Activated naive CD8-positive, alpha-beta T cell treated with anti-CD3 and anti-CD28 coated beads, Interleukin-2, amount 50 U/mL, for 24 hours (primary cell): ENCODE results near the gene MICAL2.
A peak's percentile ranks its signal among the peaks of the same experiment; 100 is the strongest.

Experiments
- ATAC-seq: fragments of 150-1000 bp; cut with Tn5 transposase; one replicate; pipeline ENCODE4 v1.10.0; 2021
- DNase-seq: peaks from one replicate; pipeline ENCODE4 v3.0.0; 2021
- H3K27ac Mint-ChIP-seq: one replicate; pipeline ENCODE4 v1.8.0; 2021; ENCODE audit warnings: mild to moderate bottlenecking, mixed read lengths
- H3K27me3 Mint-ChIP-seq: one replicate; pipeline ENCODE4 v1.8.0; 2021; ENCODE audit warnings: mixed read lengths
- H3K36me3 Mint-ChIP-seq: one replicate; pipeline ENCODE4 v1.8.0; 2021; ENCODE audit warnings: low read depth, mixed read lengths
- H3K4me1 Mint-ChIP-seq: one replicate; pipeline ENCODE4 v1.8.0; 2021; ENCODE audit warnings: mixed read lengths
- H3K4me3 Mint-ChIP-seq: one replicate; pipeline ENCODE4 v1.8.0; 2021; ENCODE audit warnings: mild to moderate bottlenecking, moderate library complexity, mixed read lengths
- H3K9me3 Mint-ChIP-seq: one replicate; pipeline ENCODE4 v1.8.0; 2021; ENCODE audit warnings: mixed read lengths

The MICAL2 gene

DNA sequence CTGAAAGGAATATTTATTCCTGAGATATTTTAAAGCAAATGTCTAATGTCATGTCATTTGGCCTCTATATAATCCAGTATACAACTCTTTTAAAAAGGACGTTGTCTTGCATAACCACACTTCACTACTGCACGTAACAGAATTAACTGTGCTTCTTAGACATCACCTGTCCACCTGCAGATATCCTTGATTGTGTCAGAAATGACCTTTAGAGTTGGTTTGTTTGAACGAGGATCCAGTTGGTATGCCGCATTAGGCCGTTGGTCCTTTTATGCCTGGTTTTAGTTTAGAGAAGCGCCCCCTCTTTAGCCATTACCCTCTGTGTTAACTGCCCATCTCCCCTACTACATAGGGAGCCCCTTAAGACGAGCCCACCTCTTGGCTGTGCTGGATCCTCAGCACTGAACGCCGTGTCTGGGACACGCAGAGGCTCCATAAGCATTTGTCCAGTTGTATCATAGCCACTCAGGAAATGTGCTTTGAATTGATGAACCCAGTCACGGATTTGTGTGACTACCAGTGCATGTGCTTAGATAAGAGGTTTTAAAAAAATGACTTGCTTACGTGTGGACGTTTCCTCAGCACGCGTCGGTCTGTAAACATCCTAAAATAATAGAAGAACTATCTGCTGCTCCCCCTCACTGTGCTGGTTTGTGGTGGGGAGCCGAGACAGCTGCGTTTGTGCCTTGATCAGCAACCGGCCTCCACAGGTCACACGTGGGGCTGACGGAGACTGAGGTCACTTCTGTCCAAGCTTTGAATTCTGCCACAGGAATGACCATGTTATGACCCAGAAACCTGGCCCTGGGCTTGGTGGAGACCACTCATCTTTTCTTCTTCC is 4.0 kb downstream of the MICAL2 start:
- no peak overlapping the region for H3K4me3 Mint-ChIP-seq
- no peak for DNase-seq
- no peak overlapping the region for H3K27ac Mint-ChIP-seq
- H3K27me3 Mint-ChIP-seq = no peaks in the 10 kb centered on the region
- ATAC-seq = no peak
- no peaks in the 10 kb centered on the region for H3K9me3 Mint-ChIP-seq
- H3K4me1 Mint-ChIP-seq = peaks cover 33% of the 10 kb centered on the region
- peaks cover 7% of the 10 kb centered on the region for H3K36me3 Mint-ChIP-seq

DNA sequence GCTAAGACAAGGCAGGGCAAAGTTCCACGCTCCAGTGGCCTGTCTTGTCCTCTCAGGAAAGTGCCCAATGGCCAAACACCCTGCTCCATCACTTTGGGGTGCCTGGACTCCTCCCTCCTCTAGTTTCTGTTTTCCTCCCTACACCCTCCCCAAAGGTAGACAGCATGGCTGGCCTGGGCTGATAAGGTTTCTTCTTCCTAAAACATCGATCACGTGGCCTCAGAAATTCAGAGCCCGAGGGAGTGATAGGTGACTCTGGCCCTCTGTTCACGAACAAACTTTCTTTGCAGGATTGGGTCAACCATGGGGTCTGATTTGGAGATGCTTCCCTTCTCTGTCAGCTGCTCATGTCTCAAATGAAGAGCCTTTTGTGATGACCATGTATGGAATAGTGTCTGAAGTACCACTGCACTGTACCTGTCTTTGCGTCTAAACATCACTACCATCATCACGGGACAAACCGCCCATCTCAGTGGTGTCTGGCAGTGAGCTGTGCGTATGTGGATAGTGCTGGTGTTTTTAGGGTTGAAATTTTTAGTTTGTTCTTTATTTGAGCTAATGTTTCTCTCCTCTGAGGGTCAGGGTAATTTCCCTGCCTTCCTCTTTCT is 6.1 kb downstream of the MICAL2 start:
- Mint-ChIP-seq H3K4me3 (no peak overlapping the region), H3K27ac (no peak overlapping the region), H3K4me1 (peaks cover 24% of the 10 kb centered on the region), H3K36me3 (peaks cover 9% of the 10 kb centered on the region), H3K27me3 (no peaks in the 10 kb centered on the region), H3K9me3 (no peaks in the 10 kb centered on the region)
- DNase-seq = no peak
- ATAC-seq = no peak

DNA sequence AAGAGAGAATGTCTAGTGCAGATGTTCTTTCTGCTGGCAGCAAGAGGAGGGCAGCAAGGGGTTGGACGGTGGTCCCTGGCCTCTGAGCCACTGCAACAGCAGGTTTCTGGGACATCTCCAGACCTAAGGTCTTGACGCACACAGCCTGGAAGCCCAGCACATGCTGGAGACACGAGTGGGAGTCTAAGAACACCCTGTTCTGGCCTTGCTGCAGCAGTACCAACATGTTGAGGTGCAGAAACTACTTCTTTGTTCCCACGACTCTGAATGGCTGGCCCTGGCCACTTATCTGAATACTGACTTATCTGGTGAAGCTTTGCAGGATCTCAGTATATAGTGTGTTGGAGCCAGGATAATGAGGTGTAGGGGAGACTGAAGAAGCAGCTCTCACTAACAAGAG is 6.8 kb downstream of the MICAL2 start:
- ATAC-seq (no peak), DNase-seq (no peak)
- H3K9me3 Mint-ChIP-seq = no peaks in the 10 kb centered on the region
- peaks cover 20% of the 10 kb centered on the region for H3K4me1 Mint-ChIP-seq
- H3K4me3 Mint-ChIP-seq = no peak overlapping the region
- no peak overlapping the region for H3K27ac Mint-ChIP-seq
- peaks cover 9% of the 10 kb centered on the region for H3K36me3 Mint-ChIP-seq
- H3K27me3 Mint-ChIP-seq = no peaks in the 10 kb centered on the region

DNA sequence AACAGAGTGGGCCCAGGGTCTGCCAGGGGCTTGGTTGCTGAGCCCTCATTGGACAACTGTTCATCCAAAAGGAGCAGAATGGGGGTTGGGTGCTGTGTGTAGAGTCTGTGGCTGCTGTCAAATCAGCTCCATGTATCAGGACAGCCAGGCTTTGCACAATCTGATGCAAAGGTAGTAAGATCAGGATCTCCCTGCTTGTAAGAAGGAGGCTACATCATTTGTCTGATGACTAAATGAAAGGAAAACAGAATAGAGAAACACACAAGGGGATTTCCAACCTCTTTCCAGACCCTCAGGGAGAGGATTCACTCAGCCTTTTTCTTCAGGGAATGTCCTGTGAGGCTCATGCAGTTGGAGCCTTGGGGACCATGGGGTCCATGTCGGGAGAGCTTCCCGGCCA is 7.2 kb downstream of the MICAL2 start:
- H3K27me3 Mint-ChIP-seq = no peaks in the 10 kb centered on the region
- ATAC-seq (no peak), DNase-seq (no peak)
- no peaks in the 10 kb centered on the region for H3K9me3 Mint-ChIP-seq
- H3K4me3 Mint-ChIP-seq = no peak overlapping the region
- peaks cover 9% of the 10 kb centered on the region for H3K36me3 Mint-ChIP-seq
- H3K4me1 Mint-ChIP-seq = peaks cover 19% of the 10 kb centered on the region
- H3K27ac Mint-ChIP-seq = no peak overlapping the region

DNA sequence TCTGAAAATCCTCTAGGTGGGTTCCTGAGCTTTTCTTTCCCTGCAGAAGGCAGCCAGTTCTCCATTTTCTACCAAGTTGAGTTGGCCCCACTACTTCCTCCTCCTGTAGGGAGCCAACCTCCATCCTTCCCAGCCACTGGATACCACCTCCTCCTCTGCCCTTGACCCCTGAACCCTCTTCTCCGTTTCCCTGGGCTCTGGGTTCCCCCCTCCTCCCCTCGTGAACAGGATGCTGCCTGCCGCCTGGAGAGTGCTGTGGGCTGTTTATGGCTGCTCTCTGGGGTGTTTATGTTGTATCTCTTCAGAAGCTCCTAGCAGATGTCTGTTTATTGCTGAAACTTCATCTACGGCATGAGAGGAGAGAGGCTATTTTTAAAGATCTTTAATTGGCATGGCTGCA is 8.6 kb downstream of the MICAL2 start:
- Mint-ChIP-seq H3K4me1 (peaks cover 17% of the 10 kb centered on the region), H3K27ac (no peak overlapping the region), H3K4me3 (no peak overlapping the region), H3K27me3 (no peaks in the 10 kb centered on the region), H3K36me3 (peaks cover 9% of the 10 kb centered on the region), H3K9me3 (no peaks in the 10 kb centered on the region)
- DNase-seq (no peak), ATAC-seq (no peak)

DNA sequence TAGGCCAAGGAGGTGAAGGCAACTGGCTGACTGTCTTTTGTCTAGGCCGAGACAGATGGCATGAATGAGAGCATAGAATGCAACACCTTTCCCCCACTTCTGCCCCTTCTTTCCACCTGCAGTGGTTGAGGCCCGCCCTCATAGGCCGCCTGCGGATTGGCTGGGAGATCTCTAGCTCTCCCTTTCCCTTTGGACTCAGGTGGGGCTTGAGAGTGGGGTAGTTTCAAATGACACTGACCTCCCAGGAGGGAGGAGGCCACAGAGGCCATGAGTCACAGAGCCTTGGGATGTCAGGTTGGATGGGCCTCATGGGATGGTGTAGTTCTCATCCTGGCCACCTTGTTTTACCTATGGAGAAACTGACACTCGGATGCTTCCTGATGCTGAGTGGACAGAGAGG is 9.1 kb downstream of the MICAL2 start:
- no peak overlapping the region for H3K27ac Mint-ChIP-seq
- peaks cover 21% of the 10 kb centered on the region for H3K4me1 Mint-ChIP-seq
- no peaks in the 10 kb centered on the region for H3K9me3 Mint-ChIP-seq
- H3K27me3 Mint-ChIP-seq = no peaks in the 10 kb centered on the region
- H3K36me3 Mint-ChIP-seq = peaks cover 9% of the 10 kb centered on the region
- ATAC-seq (no peak), DNase-seq (no peak)
- H3K4me3 Mint-ChIP-seq = no peak overlapping the region

DNA sequence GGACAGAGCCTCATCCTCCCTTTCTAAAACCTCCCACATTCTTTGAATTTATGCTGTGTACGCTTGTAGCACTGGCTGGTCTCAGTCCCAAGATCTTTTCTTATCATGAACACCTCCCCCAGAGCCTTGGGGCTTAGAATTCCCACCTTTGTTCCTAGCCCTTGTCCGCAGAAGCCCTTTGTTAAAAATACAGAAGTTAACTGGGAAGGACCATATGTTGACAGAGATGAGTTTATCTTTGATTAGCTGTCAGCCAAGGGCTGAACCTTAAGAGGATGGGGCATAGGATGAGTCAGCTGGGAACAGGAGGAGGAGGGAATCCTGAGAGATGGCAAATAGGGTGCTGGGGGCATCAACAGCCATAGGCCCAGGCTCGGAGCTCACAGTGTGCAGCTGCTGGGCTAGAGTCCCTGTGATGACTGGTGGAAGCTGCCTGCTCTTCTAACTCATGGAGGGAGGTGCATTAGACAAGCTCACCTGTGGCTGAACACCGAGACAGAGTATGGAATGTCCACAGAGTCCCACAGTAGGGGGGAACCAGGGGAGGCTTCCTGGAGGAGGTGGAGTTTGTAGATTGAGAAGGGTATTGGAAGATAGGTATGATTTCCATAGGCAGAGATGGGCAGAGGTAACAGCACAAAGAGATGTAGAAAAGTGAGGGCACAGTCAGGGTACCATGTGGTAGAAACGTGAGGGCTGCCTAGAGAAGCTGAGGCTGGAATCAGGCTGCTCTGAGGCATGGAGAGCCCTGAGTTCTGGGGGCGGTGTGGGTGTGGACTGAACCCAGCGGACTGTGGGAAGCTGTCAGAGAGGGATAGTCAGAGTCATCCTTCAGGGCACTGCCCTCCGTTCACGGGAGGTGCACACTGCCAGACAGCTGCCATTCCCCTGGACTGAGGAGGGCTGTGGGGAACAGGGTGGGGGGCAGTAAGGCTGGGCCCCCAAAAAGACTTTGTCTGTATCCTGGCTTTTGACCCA is 9.9 kb downstream of the MICAL2 start:
- Mint-ChIP-seq H3K27me3 (no peaks in the 10 kb centered on the region), H3K9me3 (no peaks in the 10 kb centered on the region), H3K4me1 (peaks cover 28% of the 10 kb centered on the region), H3K27ac (no peak overlapping the region), H3K4me3 (no peak overlapping the region), H3K36me3 (peaks cover 5% of the 10 kb centered on the region)
- DNase-seq = no peak
- no peak for ATAC-seq

DNA sequence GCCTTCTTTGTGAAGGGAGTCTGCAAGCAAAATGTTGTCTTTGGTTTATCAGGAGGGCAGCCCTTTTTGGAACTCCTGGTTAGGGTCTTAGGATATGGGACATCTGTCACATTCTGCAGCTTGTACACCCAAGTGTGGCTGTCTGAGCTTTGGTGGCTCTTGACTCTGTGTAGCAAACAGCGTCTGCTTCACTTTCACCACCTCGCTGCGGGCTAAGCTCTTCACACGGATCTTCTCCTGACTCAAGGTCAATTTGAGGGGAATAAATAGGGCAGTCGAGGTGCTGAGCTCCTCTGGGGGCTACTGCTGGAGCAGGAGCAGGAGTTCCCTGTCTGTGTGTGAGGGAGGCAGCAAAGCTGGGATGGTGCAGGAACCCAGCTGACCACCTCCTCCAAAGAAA is 10.6 kb downstream of the MICAL2 start:
- Mint-ChIP-seq H3K9me3 (no peaks in the 10 kb centered on the region), H3K4me3 (no peak overlapping the region)

DNA sequence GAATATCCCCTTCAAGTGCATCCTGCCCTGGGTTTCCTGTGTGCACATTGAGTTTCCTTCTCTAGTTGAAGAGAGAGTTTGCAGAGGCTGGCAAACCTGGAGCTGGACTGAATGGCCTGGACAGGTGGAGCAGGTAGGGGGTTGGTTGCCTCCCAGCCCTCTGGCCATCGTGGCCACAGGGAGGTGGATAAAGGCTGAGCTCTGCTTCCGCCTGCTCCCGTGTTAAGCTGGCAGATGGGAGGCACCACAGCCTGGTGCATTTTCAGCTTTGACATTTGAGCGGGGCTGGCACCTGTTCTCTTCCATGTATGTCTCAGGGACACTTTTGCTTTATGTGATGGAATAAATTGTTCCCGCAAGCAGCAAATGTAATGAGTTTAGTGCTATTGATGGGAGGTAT is 11.1 kb downstream of the MICAL2 start:
- Mint-ChIP-seq H3K27me3 (no peaks in the 10 kb centered on the region), H3K36me3 (peaks cover 3% of the 10 kb centered on the region), H3K9me3 (no peaks in the 10 kb centered on the region), H3K27ac (no peak overlapping the region), H3K4me3 (no peak overlapping the region), H3K4me1 (peaks cover 38% of the 10 kb centered on the region)
- ATAC-seq = no peak
- no peak for DNase-seq

More for the DNA sequence above, 10.6 kb downstream of the MICAL2 start:
- Mint-ChIP-seq H3K27ac (no peak overlapping the region), H3K4me1 (peaks cover 35% of the 10 kb centered on the region), H3K36me3 (peaks cover 5% of the 10 kb centered on the region), H3K27me3 (no peaks in the 10 kb centered on the region)
- DNase-seq (no peak), ATAC-seq (no peak)

DNA sequence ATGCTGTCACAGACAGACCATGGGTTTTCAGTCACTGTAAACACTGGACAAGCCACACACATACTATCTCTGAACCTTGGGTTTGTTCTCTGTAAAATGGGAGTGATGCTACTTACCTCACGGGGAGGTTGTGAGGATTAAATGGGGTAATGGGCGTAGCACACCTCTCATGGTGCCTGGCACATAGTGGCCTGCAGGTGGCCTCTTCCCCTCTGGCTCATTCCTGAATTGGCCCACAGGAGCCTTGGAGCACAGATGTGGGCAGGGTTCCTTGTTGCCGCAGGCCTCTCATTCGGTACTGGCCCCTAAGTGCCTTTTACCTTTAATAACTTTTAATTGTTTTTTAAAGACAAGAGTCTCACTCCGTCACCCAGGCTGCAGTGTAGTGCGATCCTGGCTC is 11.7 kb downstream of the MICAL2 start:
- no peaks in the 10 kb centered on the region for H3K27me3 Mint-ChIP-seq
- no peak for ATAC-seq
- no peak for DNase-seq
- H3K27ac Mint-ChIP-seq = no peak overlapping the region
- peaks cover 2% of the 10 kb centered on the region for H3K36me3 Mint-ChIP-seq
- H3K9me3 Mint-ChIP-seq = no peaks in the 10 kb centered on the region
- H3K4me1 Mint-ChIP-seq = peaks cover 42% of the 10 kb centered on the region
- H3K4me3 Mint-ChIP-seq = no peak overlapping the region

DNA sequence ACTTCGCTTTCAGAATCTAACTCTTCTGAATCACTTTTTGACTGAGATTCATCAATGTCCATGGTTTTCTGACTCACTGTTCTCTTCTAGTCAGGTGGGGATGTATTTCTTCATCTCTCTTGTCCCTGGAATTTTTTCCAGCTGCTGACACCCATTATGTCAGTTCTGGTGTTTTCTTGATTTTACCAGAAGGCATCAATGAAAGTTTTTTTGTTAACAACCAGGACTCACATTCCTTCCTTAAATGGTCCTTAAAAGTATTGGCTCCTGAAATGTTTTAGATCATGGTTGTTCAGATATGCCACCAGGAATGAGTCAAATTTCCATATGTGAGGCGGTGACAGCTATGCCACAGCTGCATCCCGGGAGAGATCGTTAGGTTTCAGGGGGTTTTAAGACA is 12.9 kb downstream of the MICAL2 start:
- no peak overlapping the region for H3K27ac Mint-ChIP-seq
- no peaks in the 10 kb centered on the region for H3K27me3 Mint-ChIP-seq
- DNase-seq (no peak), ATAC-seq (no peak)
- H3K36me3 Mint-ChIP-seq = peaks cover 2% of the 10 kb centered on the region
- no peaks in the 10 kb centered on the region for H3K9me3 Mint-ChIP-seq
- H3K4me1 Mint-ChIP-seq = peaks cover 45% of the 10 kb centered on the region
- H3K4me3 Mint-ChIP-seq = no peak overlapping the region

DNA sequence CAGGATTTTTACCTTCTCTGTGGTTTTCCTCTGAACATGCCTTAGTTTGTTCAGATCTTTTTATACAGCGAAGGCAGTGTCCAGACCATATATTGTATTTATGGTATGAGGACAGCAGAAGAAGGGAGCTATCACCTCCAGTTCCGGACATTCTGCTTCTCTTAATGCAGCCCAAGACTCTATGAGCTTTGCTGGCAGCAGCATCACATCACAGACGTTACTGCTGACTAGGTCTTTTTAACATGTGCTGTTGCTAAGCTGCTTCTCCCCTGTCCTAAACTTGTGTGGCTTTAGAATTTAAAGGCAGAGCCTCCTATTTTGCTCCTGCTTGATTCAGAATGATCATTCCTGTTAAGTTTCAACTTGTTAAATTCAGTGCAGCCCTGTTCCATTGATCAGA is 13.4 kb downstream of the MICAL2 start:
- Mint-ChIP-seq H3K27ac (no peak overlapping the region), H3K4me3 (no peak overlapping the region)

DNA sequence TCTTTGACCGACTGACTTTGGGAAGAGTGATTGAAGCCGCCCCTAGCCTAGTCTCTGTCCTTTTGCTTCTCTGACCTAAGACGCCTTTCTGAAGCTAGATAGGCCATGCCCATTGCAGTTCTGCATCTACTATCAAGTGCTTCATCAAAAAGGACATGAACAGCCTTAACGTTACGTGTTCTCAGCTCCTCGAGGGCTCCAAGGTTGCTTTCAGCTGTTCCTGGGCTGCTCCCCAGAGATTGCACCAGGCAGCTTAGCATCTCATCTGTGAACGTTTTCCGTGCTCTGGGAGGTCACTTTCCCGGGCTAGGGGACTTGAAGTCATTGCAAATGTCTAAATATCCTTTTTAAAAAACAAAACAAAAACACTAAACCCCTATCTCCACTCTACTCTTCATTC is 13.9 kb downstream of the MICAL2 start:
- Mint-ChIP-seq H3K4me1 (peaks cover 54% of the 10 kb centered on the region), H3K36me3 (peaks cover 2% of the 10 kb centered on the region), H3K4me3 (no peak overlapping the region), H3K27me3 (no peaks in the 10 kb centered on the region), H3K9me3 (no peaks in the 10 kb centered on the region), H3K27ac (no peak overlapping the region)
- DNase-seq (no peak), ATAC-seq (no peak)

More for the DNA sequence above, 13.4 kb downstream of the MICAL2 start:
- Mint-ChIP-seq H3K36me3 (peaks cover 2% of the 10 kb centered on the region), H3K4me1 (peaks cover 49% of the 10 kb centered on the region), H3K27me3 (no peaks in the 10 kb centered on the region), H3K9me3 (no peaks in the 10 kb centered on the region)
- ATAC-seq (no peak), DNase-seq (no peak)

DNA sequence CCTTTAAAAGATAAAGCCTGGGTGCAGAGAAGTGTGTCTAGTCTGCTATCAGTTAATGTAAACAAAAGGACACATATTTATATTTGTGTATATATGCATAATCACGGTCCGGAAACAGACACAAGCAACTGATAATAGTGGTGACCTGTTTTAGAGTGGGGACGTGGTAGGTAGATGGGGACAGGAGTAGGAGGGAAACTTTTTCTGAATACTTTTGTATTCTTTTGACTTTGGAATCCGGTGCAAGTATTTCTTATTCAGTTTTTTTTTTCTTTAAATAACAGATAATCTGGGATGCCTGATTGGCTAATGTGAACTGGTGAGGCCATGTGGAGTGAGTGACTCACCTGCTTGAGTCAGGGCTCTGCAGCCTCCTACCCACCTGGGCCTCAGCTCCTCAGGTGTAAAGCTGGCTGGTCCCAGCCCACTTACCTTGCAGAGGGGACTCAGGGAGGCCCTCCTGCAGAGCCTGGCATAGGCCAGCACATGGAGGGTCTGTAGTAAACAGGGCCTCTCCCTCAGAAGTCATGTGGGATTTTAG is 15.3 kb downstream of the MICAL2 start:
- no peak overlapping the region for H3K4me3 Mint-ChIP-seq
- ATAC-seq = peak; percentile 29

More for the DNA sequence above, 15.3 kb downstream of the MICAL2 start:
- no peak for DNase-seq
- Mint-ChIP-seq H3K27ac (no peak overlapping the region), H3K9me3 (no peaks in the 10 kb centered on the region), H3K27me3 (no peaks in the 10 kb centered on the region), H3K36me3 (peaks cover 3% of the 10 kb centered on the region), H3K4me1 (peaks cover 64% of the 10 kb centered on the region)
